HEK293 (cell line): ENCODE data around the gene OR6B2.

Experiments
- CTCF ChIA-PET: fragments of 350-600 bp; formaldehyde crosslinking; extraction: SDS; loops from one replicate; lab custom pipeline; 2021; ENCODE audit warnings: antibody characterized with exemption; lab: Yijun Ruan, JAX
- POLR2A ChIA-PET: fragments of 300-600 bp; formaldehyde crosslinking; extraction: SDS; loops from one replicate; lab custom pipeline; 2020; ENCODE audit warnings: antibody characterized with exemption, inconsistent platforms; lab: Yijun Ruan, JAX
- H3K27ac ChIP-seq: fragments of 200-500 bp; sonication (Bioruptor generic); 2 replicates; pipeline ENCODE4 v1.5.1; 2014; ENCODE audit warnings: low read depth, low read length, control low read depth, inconsistent platforms; ENCODE audit errors: extremely low read depth
- H3K36me3 ChIP-seq, 2 experiments: fragments of 200-500 bp in 1 of 2; sonication (Bioruptor generic) in 1 of 2; 1 replicate in 1 of 2; 2 replicates in 1 of 2; pipeline ENCODE4 v1.5.1; 2014 to 2017; ENCODE audit warnings: inconsistent platforms in 2 of 2, low read length in 2 of 2; ENCODE audit not compliant: control insufficient read depth in 2 of 2, insufficient read depth in 1 of 2
- H3K4me1 ChIP-seq: fragments of 200-500 bp; sonication (Bioruptor generic); 2 replicates; pipeline ENCODE4 v1.5.1; 2014; ENCODE audit warnings: mild to moderate bottlenecking, low read length, inconsistent platforms; ENCODE audit not compliant: control insufficient read depth, insufficient read depth
- H3K4me3 ChIP-seq: 2 replicates; pipeline ENCODE4 v1.5.1; 2011; ENCODE audit warnings: low read depth, mild to moderate bottlenecking, control low read depth, low read length, moderate library complexity
- H3K9me3 ChIP-seq: fragments of 200-500 bp; sonication (Bioruptor generic); 2 replicates; pipeline ENCODE4 v1.5.1; 2014; ENCODE audit warnings: low read depth, low read length, inconsistent platforms; ENCODE audit not compliant: control insufficient read depth, insufficient read depth
- AEBP2 ChIP-seq: fragments of 450-650 bp; formaldehyde crosslinking; IDR thresholded peaks from 2 replicates; pipeline ENCODE4 v1.5.1; 2016; ENCODE audit warnings: missing biosample characterization, missing genetic modification characterization, borderline replicate concordance
- ATF2 ChIP-seq: fragments of 450-650 bp; formaldehyde crosslinking; IDR thresholded peaks from 2 replicates; pipeline ENCODE4 v1.5.1; 2016; ENCODE audit warnings: missing biosample characterization, missing genetic modification characterization, low read depth
- FEZF1 ChIP-seq: fragments of 450-650 bp; formaldehyde crosslinking; IDR thresholded peaks from 2 replicates; pipeline ENCODE4 v1.5.1; 2016; ENCODE audit warnings: missing biosample characterization, missing genetic modification characterization
- GLI4 ChIP-seq: fragments of 450-650 bp; formaldehyde crosslinking; IDR thresholded peaks from 2 replicates; pipeline ENCODE4 v1.5.1; 2016; ENCODE audit warnings: missing biosample characterization, missing genetic modification characterization
- IKZF3 ChIP-seq: fragments of 450-650 bp; IDR thresholded peaks from 2 replicates; pipeline ENCODE4 v1.5.0; 2018; ENCODE audit warnings: missing biosample characterization, mild to moderate bottlenecking, missing genetic modification characterization, moderate library complexity
- PRDM6 ChIP-seq: fragments of 450-650 bp; formaldehyde crosslinking; IDR thresholded peaks from 2 replicates; pipeline ENCODE4 v1.5.1; 2017; ENCODE audit warnings: missing biosample characterization, missing genetic modification characterization
- SETDB1 ChIP-seq: IDR thresholded peaks from one replicate; pipeline ENCODE4 v1.6.1; 2017; ENCODE audit warnings: mild to moderate bottlenecking, low read length, moderate library complexity, mixed read lengths; ENCODE audit not compliant: insufficient read length
- TRIM28 ChIP-seq: IDR thresholded peaks from 2 replicates; pipeline ENCODE4 v1.6.1; 2011; ENCODE audit warnings: low read length, control low read depth, borderline replicate concordance
- TSHZ1 ChIP-seq: fragments of 450-650 bp; formaldehyde crosslinking; IDR thresholded peaks from 2 replicates; pipeline ENCODE4 v1.5.1; 2016; ENCODE audit warnings: missing biosample characterization, missing genetic modification characterization, borderline replicate concordance
- YY1 ChIP-seq: fragments of 450-650 bp; formaldehyde crosslinking; IDR thresholded peaks from 2 replicates; pipeline ENCODE4 v1.5.1; 2018; ENCODE audit warnings: missing biosample characterization, missing genetic modification characterization
- ZFP41 ChIP-seq: fragments of 450-650 bp; formaldehyde crosslinking; IDR thresholded peaks from 2 replicates; pipeline ENCODE4 v1.5.1; 2016; ENCODE audit warnings: missing biosample characterization, missing genetic modification characterization, borderline replicate concordance
- ZNF24 ChIP-seq: fragments of 450-650 bp; formaldehyde crosslinking; IDR thresholded peaks from 2 replicates; pipeline ENCODE4 v1.5.1; 2016; ENCODE audit warnings: missing biosample characterization, missing genetic modification characterization
- ZNF266 ChIP-seq: fragments of 450-650 bp; formaldehyde crosslinking; IDR thresholded peaks from 2 replicates; pipeline ENCODE4 v1.5.1; 2016; ENCODE audit warnings: missing biosample characterization, missing genetic modification characterization, low read depth
- ZNF274 ChIP-seq, 2 experiments: fragments of 200-500 bp in 1 of 2; fragments of 450-650 bp in 1 of 2; sonication (Bioruptor generic) in 1 of 2; formaldehyde crosslinking in 1 of 2; IDR thresholded peaks; 2 replicates each; pipeline versions ENCODE4 v1.5.1 to v1.6.1; 2014 to 2016; ENCODE audit warnings: borderline replicate concordance in 1 of 2, inconsistent platforms in 1 of 2, low read length in 1 of 2, missing biosample characterization in 1 of 2, missing genetic modification characterization in 1 of 2
- ZNF426 ChIP-seq: fragments of 450-650 bp; formaldehyde crosslinking; IDR thresholded peaks from 2 replicates; pipeline ENCODE4 v1.5.1; 2017; ENCODE audit warnings: missing biosample characterization, missing genetic modification characterization, mild to moderate bottlenecking, inconsistent platforms, moderate library complexity
- ZNF501 ChIP-seq: fragments of 450-650 bp; formaldehyde crosslinking; IDR thresholded peaks from 2 replicates; pipeline ENCODE4 v1.5.1; 2016; ENCODE audit warnings: missing biosample characterization, missing genetic modification characterization
- ZNF513 ChIP-seq: fragments of 450-650 bp; IDR thresholded peaks from 2 replicates; pipeline ENCODE4 v1.5.1; 2018; ENCODE audit warnings: missing biosample characterization, missing genetic modification characterization
- ZNF514 ChIP-seq: fragments of 450-650 bp; formaldehyde crosslinking; IDR thresholded peaks from 2 replicates; pipeline ENCODE4 v1.5.1; 2016; ENCODE audit warnings: missing biosample characterization, missing genetic modification characterization
- ZNF548 ChIP-seq: fragments of 450-650 bp; formaldehyde crosslinking; IDR thresholded peaks from 2 replicates; pipeline ENCODE4 v1.5.1; 2016; ENCODE audit warnings: missing biosample characterization, missing genetic modification characterization
- ZNF560 ChIP-seq: fragments of 450-650 bp; formaldehyde crosslinking; IDR thresholded peaks from 2 replicates; pipeline ENCODE4 v1.5.1; 2017; ENCODE audit warnings: missing biosample characterization, missing genetic modification characterization, borderline replicate concordance
- ZNF785 ChIP-seq: fragments of 450-650 bp; formaldehyde crosslinking; IDR thresholded peaks from 2 replicates; pipeline ENCODE4 v1.5.1; 2016; ENCODE audit warnings: missing biosample characterization, missing genetic modification characterization
- ZNF791 ChIP-seq: fragments of 450-650 bp; formaldehyde crosslinking; IDR thresholded peaks from 2 replicates; pipeline ENCODE4 v1.5.1; 2016; ENCODE audit warnings: missing biosample characterization, missing genetic modification characterization
- ZNF830 ChIP-seq: fragments of 450-650 bp; IDR thresholded peaks from 2 replicates; pipeline ENCODE4 v1.5.0; 2018; ENCODE audit warnings: missing biosample characterization, missing genetic modification characterization, low read depth, mild to moderate bottlenecking, moderate library complexity
- TF ChIP-seq, protein P1 (sequence below): fragments of 450-650 bp; formaldehyde crosslinking; IDR thresholded peaks from 2 replicates; pipeline ENCODE4 v1.5.1; 2017; ENCODE audit warnings: missing biosample characterization, missing genetic modification characterization

Gene OR6B2

DNA sequence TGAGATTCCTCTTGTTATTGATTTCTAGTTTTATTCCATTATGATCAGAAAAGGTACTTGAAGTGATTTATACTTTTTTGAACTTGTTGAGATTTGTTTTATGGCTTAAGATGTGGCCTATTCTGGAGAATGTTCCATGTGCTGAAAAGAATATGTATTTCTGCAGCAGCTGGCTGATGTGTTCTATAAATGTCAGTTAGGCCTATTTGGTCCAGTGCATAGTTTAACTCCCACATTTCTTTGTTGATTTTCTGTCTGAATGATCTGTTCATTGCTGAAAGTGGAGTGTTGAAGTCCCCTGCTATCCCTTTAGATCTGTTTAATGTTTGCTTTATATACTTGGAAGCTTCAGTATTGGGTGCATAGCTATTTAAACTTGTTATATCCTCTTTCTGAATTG is 7.1 kb upstream of the OR6B2 start:
- no peak overlapping the region for H3K27ac ChIP-seq
- H3K9me3 ChIP-seq, result no peaks in the 10 kb centered on the region
- ChIA-PET POLR2A (no interaction called here), CTCF (interaction anchor here (1.4 kb wide), 1 partner anchor 113 kb away, joined by 3 read pairs; no protein-coding TSS in a partner anchor)
- H3K4me3 ChIP-seq, result no peak overlapping the region
- H3K4me1 ChIP-seq, result no peaks in the 10 kb centered on the region
- H3K36me3 ChIP-seq, result no peaks in the 10 kb centered on the region
- TF ChIP-seq ZNF501 (no peak), ZNF785 (tag by site-specific recombination) (no peak), ZNF274 (IDR thresholded peaks at IDR 0.05; ENCODE audit: low read length) (no peak), ZNF274 (tag by site-specific recombination; IDR thresholded peaks at IDR 0.05; ENCODE audit: borderline replicate concordance) (no peak), YY1 (tag by site-specific recombination) (no peak), ZNF830 (tag by site-specific recombination) (no peak), TRIM28 (no peak), ZNF266 (no peak)
- TF ChIP-seq, protein P1, sequence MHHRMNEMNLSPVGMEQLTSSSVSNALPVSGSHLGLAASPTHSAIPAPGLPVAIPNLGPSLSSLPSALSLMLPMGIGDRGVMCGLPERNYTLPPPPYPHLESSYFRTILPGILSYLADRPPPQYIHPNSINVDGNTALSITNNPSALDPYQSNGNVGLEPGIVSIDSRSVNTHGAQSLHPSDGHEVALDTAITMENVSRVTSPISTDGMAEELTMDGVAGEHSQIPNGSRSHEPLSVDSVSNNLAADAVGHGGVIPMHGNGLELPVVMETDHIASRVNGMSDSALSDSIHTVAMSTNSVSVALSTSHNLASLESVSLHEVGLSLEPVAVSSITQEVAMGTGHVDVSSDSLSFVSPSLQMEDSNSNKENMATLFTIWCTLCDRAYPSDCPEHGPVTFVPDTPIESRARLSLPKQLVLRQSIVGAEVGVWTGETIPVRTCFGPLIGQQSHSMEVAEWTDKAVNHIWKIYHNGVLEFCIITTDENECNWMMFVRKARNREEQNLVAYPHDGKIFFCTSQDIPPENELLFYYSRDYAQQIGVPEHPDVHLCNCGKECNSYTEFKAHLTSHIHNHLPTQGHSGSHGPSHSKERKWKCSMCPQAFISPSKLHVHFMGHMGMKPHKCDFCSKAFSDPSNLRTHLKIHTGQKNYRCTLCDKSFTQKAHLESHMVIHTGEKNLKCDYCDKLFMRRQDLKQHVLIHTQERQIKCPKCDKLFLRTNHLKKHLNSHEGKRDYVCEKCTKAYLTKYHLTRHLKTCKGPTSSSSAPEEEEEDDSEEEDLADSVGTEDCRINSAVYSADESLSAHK (tag by site-specific recombination), result no peak

- no peak for TF ChIP-seq AEBP2 (tag by site-specific recombination)
- TF ChIP-seq ZNF426 (tag by site-specific recombination), result no peak
- no peak for TF ChIP-seq FEZF1 (tag by site-specific recombination)
- no peak for TF ChIP-seq ZNF24 (tag by site-specific recombination)
- no peak for TF ChIP-seq ZNF791
- TF ChIP-seq ZNF514 (tag by site-specific recombination), result no peak
- TF ChIP-seq ZNF560 (tag by site-specific recombination), result no peak
- TF ChIP-seq PRDM6 (tag by site-specific recombination), result no peak
- TF ChIP-seq SETDB1, result no peak
- TF ChIP-seq IKZF3 (tag by site-specific recombination), result no peak
- TF ChIP-seq TSHZ1 (tag by site-specific recombination), result no peak
- TF ChIP-seq ZFP41 (tag by site-specific recombination), result no peak
- TF ChIP-seq ATF2 (tag by site-specific recombination), result no peak
- TF ChIP-seq ZNF548 (tag by site-specific recombination), result no peak
- TF ChIP-seq ZNF513 (tag by site-specific recombination), result no peak
- no peak for TF ChIP-seq GLI4
- H3K36me3 ChIP-seq, result no peaks in the 10 kb centered on the region
- CTCF ChIA-PET, result interaction anchor here (1.5 kb wide), 1 partner anchor 117 kb away, joined by 3 read pairs; no protein-coding TSS in a partner anchor
- H3K27ac ChIP-seq, result no peak overlapping the region
- H3K4me3 ChIP-seq, result no peak overlapping the region
- H3K4me1 ChIP-seq, result no peaks in the 10 kb centered on the region
- H3K9me3 ChIP-seq, result no peaks in the 10 kb centered on the region
- POLR2A ChIA-PET, result no interaction called here
Measured at GRCh38 chr2:240033330-240033678, 3.1 kb upstream of the OR6B2 start.
